Measurements from ENCODE around the gene SDK1.

DNA sequence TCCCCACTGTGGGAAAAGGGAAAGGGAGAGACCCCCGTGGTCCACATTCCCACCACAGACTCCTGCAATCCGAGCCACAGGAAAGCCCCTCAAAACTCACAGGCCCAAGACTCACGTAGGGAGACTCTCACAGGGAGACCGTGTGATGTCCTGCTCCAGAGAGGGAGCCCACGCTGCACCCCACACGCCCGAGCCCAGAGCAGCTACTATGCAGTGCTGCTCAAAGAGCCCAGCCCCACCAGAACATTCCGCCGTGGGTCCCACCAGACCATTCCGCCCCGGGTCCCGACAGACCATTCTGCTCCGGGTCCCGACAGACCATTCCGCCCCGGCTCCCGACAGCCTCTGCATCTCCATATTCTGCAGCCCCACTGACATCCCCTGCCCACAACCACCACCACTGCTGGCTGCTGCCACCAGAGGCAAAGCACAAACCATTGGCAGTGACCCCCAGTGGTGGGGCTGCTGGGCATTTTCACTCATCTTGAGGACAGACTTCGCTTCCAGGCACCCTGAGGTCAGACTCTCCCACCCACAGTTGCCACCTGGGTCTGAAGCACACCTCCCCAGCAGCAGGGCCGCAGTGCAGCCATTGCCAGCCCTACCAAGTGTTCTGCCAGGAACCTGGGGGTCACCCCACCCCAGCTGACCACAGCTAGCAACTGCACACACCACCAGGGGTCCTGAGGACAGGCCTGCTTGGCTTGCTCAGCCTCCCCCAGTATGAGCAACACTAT lies 755.7 kb downstream of the SDK1 start:
- TF ChIP-seq, protein P1, sequence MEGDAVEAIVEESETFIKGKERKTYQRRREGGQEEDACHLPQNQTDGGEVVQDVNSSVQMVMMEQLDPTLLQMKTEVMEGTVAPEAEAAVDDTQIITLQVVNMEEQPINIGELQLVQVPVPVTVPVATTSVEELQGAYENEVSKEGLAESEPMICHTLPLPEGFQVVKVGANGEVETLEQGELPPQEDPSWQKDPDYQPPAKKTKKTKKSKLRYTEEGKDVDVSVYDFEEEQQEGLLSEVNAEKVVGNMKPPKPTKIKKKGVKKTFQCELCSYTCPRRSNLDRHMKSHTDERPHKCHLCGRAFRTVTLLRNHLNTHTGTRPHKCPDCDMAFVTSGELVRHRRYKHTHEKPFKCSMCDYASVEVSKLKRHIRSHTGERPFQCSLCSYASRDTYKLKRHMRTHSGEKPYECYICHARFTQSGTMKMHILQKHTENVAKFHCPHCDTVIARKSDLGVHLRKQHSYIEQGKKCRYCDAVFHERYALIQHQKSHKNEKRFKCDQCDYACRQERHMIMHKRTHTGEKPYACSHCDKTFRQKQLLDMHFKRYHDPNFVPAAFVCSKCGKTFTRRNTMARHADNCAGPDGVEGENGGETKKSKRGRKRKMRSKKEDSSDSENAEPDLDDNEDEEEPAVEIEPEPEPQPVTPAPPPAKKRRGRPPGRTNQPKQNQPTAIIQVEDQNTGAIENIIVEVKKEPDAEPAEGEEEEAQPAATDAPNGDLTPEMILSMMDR (IDR thresholded peaks at IDR 0.05; ENCODE audit: low read depth, low read length, poor library complexity, severe bottlenecking) = no peak
- TF ChIP-seq EZH2phosphoT487 (IDR thresholded peaks at IDR 0.05; ENCODE audit: borderline replicate concordance, low read length) = no peak

Measured in DOHH2 (cell line).